CD4-positive, alpha-beta T cell treated with Interferon alpha-2 for 1 hour (primary cell): Measurements from ENCODE around the gene MRPL16.
A peak's percentile ranks its signal among the peaks of the same experiment; 100 is the strongest.
"Not testable (repeated sequence)": the region's sequence is repeated elsewhere in the genome, so short reads cannot be mapped to it uniquely, and the experiment has no call there.

ENCODE experiments used
- DNase-seq, 2 donors: peaks; one replicate each; pipeline ENCODE4 v3.0.0-alpha.2; 2020 to 2022

Gene MRPL16

DNA sequence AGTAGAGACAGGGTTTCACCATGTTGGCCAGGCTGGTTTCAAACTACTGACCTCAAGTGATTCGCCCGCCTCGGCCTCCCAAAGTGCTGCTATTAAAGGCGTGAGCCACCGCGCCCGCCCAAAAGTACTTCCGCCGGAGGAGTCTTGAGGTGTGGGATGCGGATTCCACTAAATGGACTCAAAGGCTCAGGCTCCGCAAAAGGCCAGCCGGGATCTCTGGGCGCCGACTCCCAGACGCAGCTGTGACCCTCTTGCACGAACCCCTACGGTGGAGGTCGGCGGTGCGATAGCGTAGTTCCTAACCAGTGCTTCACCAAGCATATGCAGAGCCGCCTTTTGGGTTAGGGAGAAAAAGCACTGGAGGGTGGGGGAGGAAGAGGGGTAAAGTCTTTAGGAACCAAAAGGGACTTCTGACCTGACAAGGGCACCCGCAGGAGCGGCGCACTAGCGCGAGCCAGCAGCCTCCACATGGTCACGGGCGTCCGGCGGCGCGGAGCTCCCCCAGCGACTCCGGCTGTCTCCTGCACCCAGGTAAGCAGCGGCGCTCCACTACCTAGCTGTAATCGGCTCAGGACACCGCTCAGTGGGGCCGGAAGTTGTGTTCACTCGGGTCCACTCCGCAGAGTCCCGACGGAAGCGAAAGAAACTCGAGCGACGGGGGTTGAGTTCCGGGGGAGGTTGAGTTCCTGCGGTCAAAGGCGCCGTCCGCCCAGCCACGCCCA is at the start of gene MRPL16:
Gene MRPL16, minus strand, starts transcription at position 590 of the 722 bp plus-strand sequence. Its CDS starts 120 bp downstream, at position 470.
- peak; percentile 88 to 94 for DNase-seq

DNA sequence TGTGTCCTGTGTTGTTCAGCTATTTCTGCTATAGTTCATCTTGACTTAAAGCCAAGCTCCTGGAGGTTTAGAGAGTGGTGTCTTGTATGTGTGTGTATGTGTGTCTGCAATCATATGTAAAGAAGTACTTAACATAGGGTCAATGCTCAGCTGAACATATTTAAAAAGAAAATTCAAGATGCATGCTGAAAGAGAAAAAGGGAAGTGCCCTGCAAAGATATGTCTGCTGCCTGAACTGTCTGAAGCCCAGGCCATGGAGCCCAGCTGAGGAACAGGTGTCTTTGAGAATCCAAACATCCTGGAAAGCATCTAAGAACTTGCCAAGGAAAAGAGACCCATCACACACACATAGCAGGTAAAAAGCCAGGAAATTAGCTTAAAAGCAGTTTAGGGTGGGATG is 49.1 kb upstream of the MRPL16 start:
- DNase-seq = no peak

- peak in 1 of 2 donors; percentile 43 for DNase-seq
Measured at GRCh38 chr11:59857439-59858434, 47.2 kb upstream of the MRPL16 start.

DNA sequence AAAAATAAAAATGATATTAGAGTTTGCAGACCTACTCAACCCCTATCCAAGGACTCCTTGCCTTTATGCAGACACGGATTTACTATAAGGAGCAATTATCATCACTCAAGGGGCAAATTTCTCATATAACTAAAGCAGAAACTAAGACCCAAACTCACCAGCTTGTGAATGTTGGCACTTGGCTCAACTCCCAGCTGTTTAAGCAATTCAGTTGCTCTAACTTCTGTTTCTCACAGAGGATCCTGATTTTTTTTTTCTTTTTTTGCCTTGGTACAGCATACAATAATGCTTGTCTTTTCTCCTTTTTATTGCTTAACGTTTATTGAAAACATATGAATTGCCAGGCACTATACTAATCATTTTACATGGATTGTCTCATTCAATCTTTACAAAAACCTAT is 44.3 kb upstream of the MRPL16 start:
- no peak for DNase-seq

DNA sequence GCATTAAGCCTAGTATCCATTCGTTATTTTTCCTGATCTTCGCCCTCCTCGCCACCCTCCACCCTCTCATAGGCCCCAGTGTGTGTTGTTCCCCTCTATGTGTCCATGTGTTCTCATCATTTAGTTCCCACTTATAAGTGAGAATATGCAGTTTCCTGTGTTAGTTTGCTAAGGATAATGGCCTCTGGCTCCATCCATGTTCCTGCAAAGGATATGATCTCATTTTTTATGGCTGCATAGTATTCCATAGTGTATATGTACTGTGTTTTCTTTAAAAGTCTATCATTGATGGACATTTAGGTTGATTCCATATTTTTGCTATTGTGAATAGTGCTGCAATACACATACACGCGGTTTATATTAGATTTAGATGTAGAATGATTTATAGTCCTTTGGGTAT is 40.8 kb upstream of the MRPL16 start:
- DNase-seq = not testable (repeated sequence)

DNA sequence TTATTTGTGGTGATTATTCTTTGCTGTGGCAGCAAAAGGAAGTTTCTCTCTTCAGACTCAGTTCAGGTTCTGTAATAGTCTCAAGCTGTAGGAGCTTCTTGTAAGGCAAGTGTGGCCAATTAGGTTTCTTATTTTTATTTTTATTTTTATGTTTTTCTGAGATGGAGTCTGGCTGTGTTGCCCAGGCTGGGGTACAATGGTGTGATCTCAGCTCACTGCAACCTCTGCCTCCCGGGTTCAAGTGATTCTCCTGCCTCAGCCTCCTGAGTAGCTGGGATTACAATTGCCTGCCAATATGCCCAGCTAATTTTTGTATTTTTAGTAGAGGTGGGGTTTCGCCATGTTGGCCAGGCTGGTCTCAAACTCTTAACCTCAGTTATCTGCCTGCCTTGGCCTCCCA is 39.0 kb upstream of the MRPL16 start:
- not testable (repeated sequence) for DNase-seq

DNA sequence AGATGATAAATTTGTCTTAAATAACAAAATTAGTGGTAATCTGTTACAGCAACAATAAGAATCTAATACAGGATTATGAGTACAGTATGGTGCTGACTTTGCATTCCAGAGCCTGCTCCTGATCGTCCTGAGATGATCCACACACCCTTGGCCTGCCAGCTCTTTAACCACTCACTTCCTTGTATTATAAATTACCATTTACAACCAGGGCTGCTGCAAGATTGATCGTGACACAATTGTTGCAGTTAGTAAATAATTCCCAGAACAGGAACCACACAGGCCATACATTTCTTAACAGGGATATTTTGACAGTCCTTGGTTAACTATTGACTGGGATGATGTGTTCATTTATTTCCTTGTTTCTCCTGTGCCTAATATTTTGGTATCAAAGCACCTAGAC is 38.6 kb upstream of the MRPL16 start:
- no peak for DNase-seq

- DNase-seq = not testable (repeated sequence)
Measured at GRCh38 chr11:59848439-59848838, 37.9 kb upstream of the MRPL16 start.

- no peak for DNase-seq
Measured at GRCh38 chr11:59847626-59848025, 37.0 kb upstream of the MRPL16 start.

GRCh38 chr11:59846556-59846955 is 36.0 kb upstream of the MRPL16 start:
- DNase-seq = no peak

DNA sequence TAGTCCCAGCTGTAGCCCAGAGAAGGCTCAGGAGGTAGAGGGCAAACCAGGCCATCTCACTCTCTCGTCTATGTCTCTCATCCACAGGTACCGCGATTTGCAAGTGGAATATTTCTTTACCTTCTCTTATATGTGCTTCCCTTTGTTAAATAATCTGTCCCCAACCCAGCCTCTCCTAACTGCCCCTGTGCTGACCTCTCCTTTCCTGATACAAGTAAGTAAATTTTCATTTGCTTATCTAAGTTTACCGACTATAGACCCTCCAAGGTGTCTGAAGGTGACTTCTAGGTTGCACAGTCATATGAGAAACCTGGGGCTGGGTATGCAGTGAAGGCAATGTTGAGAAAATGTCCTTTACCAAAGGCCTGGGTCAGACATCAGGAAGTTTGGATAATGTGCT is 34.8 kb upstream of the MRPL16 start, which contains the start of gene CBLIF:
Gene CBLIF, minus strand, starts transcription at position 101 of the 400 bp plus-strand sequence. Its CDS starts 46 bp downstream, at position 55.
- no peak for DNase-seq

DNA sequence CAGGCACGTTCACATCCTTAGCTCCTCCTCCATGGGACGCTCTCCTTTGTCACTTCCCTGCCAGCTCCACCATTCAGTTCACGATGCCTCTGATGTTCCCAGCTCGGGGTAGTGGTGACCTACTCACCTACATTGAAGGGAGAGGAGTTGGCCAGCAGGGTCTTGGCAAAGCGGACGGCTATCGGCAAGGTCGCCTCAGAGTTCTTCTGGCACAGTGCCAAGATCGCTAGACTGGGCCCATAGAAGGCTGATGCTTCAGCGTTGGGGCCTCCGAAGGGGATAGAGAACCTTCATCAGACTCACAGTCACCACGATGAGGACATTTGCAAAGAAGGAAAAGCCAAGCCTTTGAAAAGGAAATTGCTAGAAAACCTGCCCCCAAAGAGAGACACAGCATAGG is 31.7 kb upstream of the MRPL16 start:
- DNase-seq = no peak

DNA sequence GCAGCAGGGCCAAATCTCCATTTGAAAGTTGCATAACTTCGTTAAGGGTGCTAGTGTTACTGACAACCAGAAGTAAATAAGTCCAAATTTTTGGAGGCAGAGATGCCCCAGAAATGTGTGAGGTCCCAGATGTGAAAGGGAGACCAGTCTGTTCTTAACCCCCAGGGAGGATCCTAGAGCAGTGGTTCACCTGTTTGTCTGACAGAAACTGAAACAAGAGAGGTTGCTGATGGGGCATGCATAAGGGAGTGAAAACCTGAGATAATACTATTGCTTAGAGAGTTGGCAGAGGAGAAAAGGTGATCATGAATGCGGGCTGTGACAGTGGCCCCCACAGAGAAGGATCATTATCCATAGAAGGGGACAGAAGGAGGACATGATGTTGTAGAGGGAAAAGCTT is 30.9 kb upstream of the MRPL16 start:
- no peak for DNase-seq

GRCh38 chr11:59839615-59840014 is 29.0 kb upstream of the MRPL16 start:
- no peak for DNase-seq

DNA sequence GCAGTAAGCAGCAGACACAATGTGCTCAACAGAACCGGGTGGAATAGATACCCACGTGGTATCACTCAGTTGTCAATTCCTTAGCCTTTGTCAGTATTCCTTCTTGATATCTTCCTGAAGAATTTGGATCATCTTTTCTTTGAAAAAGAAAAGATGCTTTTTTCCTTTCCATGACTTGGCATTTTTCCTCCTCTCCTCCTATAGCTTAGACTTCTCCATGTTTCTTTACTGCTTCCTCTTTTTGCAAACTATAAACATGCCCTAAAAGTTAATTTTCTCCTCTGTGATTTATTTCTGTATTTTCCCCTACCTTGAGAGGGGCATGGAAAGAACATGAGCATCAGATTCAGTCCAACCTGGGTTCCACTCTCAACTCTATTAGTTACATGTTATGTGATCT is 23.0 kb upstream of the MRPL16 start:
- DNase-seq = no peak

DNA sequence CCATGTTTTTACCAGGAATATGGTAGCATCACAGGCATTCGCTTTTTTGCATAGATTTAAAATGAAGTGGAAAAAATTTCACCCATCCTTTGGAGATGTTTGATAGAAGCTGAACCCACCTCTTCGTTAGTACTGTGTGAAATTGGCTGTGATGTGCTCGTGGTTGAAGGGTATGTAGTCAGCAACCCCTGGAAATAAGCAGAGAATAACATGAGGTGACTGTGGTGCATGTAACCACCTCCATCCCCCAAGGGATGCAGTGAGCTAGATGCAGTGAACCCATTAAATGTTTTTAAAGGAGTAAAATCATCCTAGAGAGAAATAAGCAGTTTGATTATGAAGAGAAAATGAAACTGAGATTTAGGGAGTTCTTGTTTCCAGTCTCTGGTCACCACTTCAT is 18.8 kb upstream of the MRPL16 start:
- DNase-seq = no peak

DNA sequence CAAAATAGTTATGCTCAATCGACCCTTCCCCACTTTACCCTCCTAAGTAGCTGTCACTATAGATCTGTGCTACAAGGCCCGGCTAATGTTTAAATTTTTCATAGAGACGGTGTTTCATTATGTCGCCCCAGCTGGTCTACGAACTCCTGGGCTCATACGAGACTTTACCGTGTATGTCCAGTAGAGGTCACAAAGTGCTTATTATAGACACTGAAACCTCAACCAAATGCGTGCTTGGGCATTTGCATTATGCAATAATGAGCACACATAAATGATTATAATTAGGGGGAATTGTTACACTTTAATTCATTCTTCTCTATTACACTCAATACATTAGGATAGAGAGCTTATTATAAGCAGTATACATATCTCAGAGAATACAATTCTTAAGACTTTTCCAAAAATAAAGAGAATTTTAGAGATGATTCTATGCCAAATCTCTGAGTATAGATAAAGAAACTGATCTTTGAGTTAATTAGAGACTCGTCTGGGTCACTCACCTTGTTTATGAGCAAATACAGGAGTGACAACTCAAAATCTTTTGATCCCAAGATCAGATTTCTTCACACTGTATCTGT is 12.5 kb upstream of the MRPL16 start:
- DNase-seq = peak; percentile 44 to 62

- DNase-seq = no peak
Measured at GRCh38 chr11:59818572-59818971, 8.0 kb upstream of the MRPL16 start.

DNA sequence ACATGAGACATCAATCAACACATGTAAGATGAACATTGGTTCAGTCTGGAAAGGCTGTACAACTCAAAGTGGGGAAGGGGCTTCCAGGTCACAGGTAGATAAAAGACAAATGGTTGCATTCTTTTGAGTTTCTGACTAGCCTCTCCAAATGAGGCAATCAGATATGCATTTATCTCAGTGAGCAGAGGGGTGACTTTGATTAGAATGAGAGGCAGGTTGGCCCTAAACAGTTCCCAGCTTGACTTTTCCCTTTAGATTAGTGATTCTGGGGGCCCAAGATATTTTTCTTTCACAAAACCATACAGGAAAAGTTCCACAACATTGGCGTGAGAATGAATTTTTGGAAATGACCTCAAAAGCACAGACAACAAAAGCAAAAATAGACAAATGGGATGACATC is 5.9 kb upstream of the MRPL16 start:
- DNase-seq = not testable (repeated sequence)

DNA sequence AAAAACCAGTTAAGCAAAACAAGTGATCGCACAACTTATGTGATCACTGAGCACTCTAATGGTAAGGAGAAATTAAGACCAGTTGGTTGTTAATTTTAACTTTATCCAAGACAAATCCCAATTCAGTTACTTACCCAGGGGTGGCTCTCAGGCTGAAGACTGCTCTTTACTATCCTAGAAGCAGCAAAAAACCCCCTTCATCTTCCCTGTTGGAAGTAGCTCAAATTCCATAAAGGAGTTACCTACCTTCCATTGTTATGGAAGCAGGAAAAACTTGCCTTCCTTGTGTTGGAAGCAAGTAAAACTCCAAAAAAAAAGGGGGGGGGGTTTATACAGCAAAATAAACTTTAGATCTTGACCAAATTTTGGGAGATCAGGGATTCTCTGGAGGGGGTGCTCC is 5.2 kb upstream of the MRPL16 start:
- DNase-seq = no peak

DNA sequence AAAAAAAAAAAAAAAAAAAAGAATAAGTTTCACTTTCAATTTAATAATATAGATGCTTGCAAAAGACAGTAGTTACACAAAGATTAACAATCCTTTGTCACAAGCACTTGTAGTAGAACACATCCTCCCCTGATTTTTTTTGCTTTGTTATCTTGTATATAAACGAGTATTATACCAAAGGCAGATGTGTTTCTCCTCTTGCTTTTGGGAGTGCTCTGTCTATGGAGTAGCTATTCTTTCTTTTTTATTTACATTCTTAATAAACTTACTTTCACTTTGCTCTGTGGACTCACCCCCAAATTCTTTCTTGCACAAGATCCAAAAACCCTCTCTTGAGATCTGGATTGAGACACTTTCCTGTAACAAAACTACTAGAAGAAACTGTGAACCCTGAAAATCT is 3.4 kb upstream of the MRPL16 start:
- no peak for DNase-seq

DNA sequence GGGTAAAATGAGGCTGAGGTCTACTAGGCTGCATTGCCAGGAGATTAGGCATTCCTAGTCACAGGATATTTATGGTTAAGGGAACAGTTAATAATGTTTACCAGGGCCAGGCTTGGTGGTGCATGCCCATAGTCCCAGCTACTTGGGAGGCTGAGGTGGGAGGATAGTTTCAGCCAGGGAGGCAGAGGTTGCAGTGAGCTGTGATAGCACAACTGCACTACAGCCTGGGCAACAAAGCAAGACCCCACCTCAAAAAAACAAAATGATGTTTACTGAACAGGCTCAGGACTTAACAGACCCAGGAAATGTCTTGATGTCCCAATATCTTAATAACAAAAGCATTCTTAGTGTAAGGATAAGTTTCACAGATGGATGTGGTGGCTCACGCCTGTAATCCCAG is 2.8 kb upstream of the MRPL16 start:
- DNase-seq = no peak

DNA sequence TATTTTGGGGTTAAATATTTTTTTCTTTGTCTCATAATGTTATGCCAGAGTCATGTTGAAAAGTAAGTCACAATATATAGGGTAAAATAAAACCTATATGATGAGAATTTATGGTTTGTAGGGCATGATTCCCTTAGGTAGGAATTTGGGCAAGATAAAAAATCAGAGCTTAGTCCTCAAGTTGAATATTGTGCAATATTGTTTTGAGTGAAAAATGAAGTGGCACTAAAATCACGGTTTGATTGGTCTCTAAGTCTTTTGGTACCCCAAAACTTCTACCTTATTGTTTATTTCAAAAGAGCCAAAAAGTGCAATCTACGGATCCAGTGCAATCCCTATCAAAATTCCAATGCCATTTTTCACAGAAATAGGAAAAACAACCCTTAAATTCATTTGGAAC is 1.6 kb upstream of the MRPL16 start:
- no peak for DNase-seq

- no peak for DNase-seq
Measured at GRCh38 chr11:59810911-59811259, 307 bp upstream of the MRPL16 start.
